KMS-11 (cell line): ENCODE results near the gene KANSL1.

Experiments used
- H2AFZ ChIP-seq: fragments of 200-600 bp; sonication (generic); 2 replicates; pipeline ENCODE4 v1.6.1; 2016; ENCODE audit warnings: antibody characterized with exemption, mixed run types, low read depth
- H3K27ac ChIP-seq: fragments of 200-600 bp; sonication (generic); 2 replicates; pipeline ENCODE4 v1.6.1; 2016; ENCODE audit warnings: mild to moderate bottlenecking, mixed run types
- H3K27me3 ChIP-seq: fragments of 200-600 bp; sonication (generic); 2 replicates; pipeline ENCODE4 v1.6.1; 2017; ENCODE audit warnings: mild to moderate bottlenecking, low read depth, mixed run types, moderate library complexity; ENCODE audit not compliant: insufficient read depth
- H3K36me3 ChIP-seq: fragments of 200-600 bp; sonication (generic); 2 replicates; pipeline ENCODE4 v1.6.1; 2017; ENCODE audit warnings: mild to moderate bottlenecking, mixed run types; ENCODE audit not compliant: insufficient read depth
- H3K4me1 ChIP-seq: fragments of 200-600 bp; sonication (generic); 2 replicates; pipeline ENCODE4 v1.6.1; 2016; ENCODE audit warnings: mild to moderate bottlenecking, low read depth, mixed run types; ENCODE audit not compliant: poor library complexity, severe bottlenecking
- H3K4me2 ChIP-seq: fragments of 200-600 bp; sonication (generic); 2 replicates; pipeline ENCODE4 v1.7.0; 2016; ENCODE audit warnings: mild to moderate bottlenecking, mixed run types
- H3K4me3 ChIP-seq: fragments of 200-600 bp; sonication (generic); IDR thresholded peaks from 2 replicates; pipeline ENCODE4 v1.6.1; 2017; ENCODE audit warnings: low read depth, low read length, mixed read lengths; ENCODE audit not compliant: insufficient read depth
- H3K79me2 ChIP-seq: fragments of 200-600 bp; sonication (generic); 2 replicates; pipeline ENCODE4 v1.6.1; 2016; ENCODE audit warnings: low read depth, mixed run types; ENCODE audit not compliant: insufficient read depth
- H3K9ac ChIP-seq: fragments of 200-600 bp; sonication (generic); 2 replicates; pipeline ENCODE4 v1.6.1; 2016; ENCODE audit warnings: mild to moderate bottlenecking, mixed run types
- H4K20me1 ChIP-seq: fragments of 200-600 bp; sonication (generic); 2 replicates; pipeline ENCODE4 v1.6.1; 2016; ENCODE audit warnings: mild to moderate bottlenecking, mixed run types; ENCODE audit not compliant: insufficient read depth
- CTCF ChIP-seq: fragments of 200-600 bp; sonication (generic); conservative IDR thresholded peaks from 2 replicates; pipeline ENCODE4 v1.6.1; 2017; ENCODE audit warnings: low read depth, mild to moderate bottlenecking, antibody characterized with exemption, low read length, moderate library complexity, mixed read lengths

The KANSL1 gene

GRCh38 chr17:46097497-46097896, 95.7 kb downstream of the KANSL1 start:
- H3K4me2 ChIP-seq = no peak overlapping the region
- H2AFZ ChIP-seq = no peak overlapping the region
- H3K4me3 ChIP-seq = no peak overlapping the region
- H3K36me3 ChIP-seq = no peaks in the 10 kb centered on the region; the same call in 1 of the 2 replicates
- H4K20me1 ChIP-seq = peaks cover 7% of the 10 kb centered on the region
- no peak overlapping the region for H3K27ac ChIP-seq
- H3K79me2 ChIP-seq = peaks cover 78% of the 10 kb centered on the region
- H3K9ac ChIP-seq = no peak overlapping the region
- H3K27me3 ChIP-seq = no peaks in the 10 kb centered on the region
- H3K4me1 ChIP-seq = peaks cover 51% of the 10 kb centered on the region
- no peak for TF ChIP-seq CTCF

GRCh38 chr17:46092991-46093390, 100.2 kb downstream of the KANSL1 start:
- H2AFZ ChIP-seq = no peak overlapping the region
- no peak overlapping the region for H3K27ac ChIP-seq
- no peaks in the 10 kb centered on the region; the same call in 1 of the 2 replicates for H3K36me3 ChIP-seq
- no peak overlapping the region for H3K4me2 ChIP-seq
- peaks cover 9% of the 10 kb centered on the region for H3K4me1 ChIP-seq
- no peaks in the 10 kb centered on the region for H3K27me3 ChIP-seq
- no peak for TF ChIP-seq CTCF
- H3K9ac ChIP-seq = no peak overlapping the region
- H4K20me1 ChIP-seq = peaks cover 14% of the 10 kb centered on the region; the same call in 1 of the 2 replicates
- H3K79me2 ChIP-seq = peaks cover 50% of the 10 kb centered on the region
- H3K4me3 ChIP-seq = no peak overlapping the region

- TF ChIP-seq CTCF = no peak
- H3K4me2 ChIP-seq = no peak overlapping the region
- no peak overlapping the region for H3K9ac ChIP-seq
- H3K4me1 ChIP-seq = peaks cover 6% of the 10 kb centered on the region
- H2AFZ ChIP-seq = no peak overlapping the region
- H3K27me3 ChIP-seq = no peaks in the 10 kb centered on the region
- peaks cover 43% of the 10 kb centered on the region for H3K79me2 ChIP-seq
- no peaks in the 10 kb centered on the region; the same call in 1 of the 2 replicates for H3K36me3 ChIP-seq
- no peak overlapping the region for H3K4me3 ChIP-seq
- H3K27ac ChIP-seq = no peak overlapping the region
- peaks cover 16% of the 10 kb centered on the region; the same call in 1 of the 2 replicates for H4K20me1 ChIP-seq
Measured at GRCh38 chr17:46090871-46091270, 102.4 kb downstream of the KANSL1 start.

GRCh38 chr17:46089389-46089965, 103.8 kb downstream of the KANSL1 start:
- Histone ChIP-seq H2AFZ (no peak overlapping the region), H4K20me1 (peaks cover 13% of the 10 kb centered on the region; the same call in 1 of the 2 replicates), H3K4me3 (no peak overlapping the region), H3K36me3 (no peaks in the 10 kb centered on the region; the same call in 1 of the 2 replicates), H3K9ac (no peak overlapping the region), H3K4me1 (peaks cover 9% of the 10 kb centered on the region), H3K79me2 (peaks cover 42% of the 10 kb centered on the region), H3K4me2 (no peak overlapping the region), H3K27me3 (no peaks in the 10 kb centered on the region), H3K27ac (no peak overlapping the region)
- TF ChIP-seq CTCF = no peak
